HAP-1 (cell line): Measurements from ENCODE around the gene DCTD.

Experiments
- DNase-seq, 2 experiments: peaks; one replicate each; pipeline ENCODE4 v3.0.0-alpha.2; 2016 to 2020; ENCODE audit warnings: low spot score in 2 of 2
- H3K27me3 ChIP-seq: fragments of 250-450 bp; sonication (Bioruptor Pico); 2 replicates; pipeline ENCODE4 v1.5.1; 2020; ENCODE audit warnings: low read depth, mild to moderate bottlenecking, moderate library complexity
- H3K36me3 ChIP-seq: fragments of 250-450 bp; sonication (Bioruptor Pico); replicated peaks from 2 replicates; pipeline ENCODE4 v1.5.1; 2020; ENCODE audit warnings: mild to moderate bottlenecking
- H3K4me1 ChIP-seq: fragments of 250-450 bp; sonication (Bioruptor Pico); 2 replicates; pipeline ENCODE4 v1.5.1; 2020; ENCODE audit warnings: mild to moderate bottlenecking
- H3K4me3 ChIP-seq: fragments of 250-450 bp; sonication (Bioruptor Pico); 2 replicates; pipeline ENCODE4 v1.5.1; 2020; ENCODE audit warnings: mild to moderate bottlenecking, moderate library complexity
- H3K9me3 ChIP-seq: fragments of 250-450 bp; sonication (Bioruptor Pico); 2 replicates; pipeline ENCODE4 v1.5.1; 2020; ENCODE audit warnings: mild to moderate bottlenecking, moderate library complexity
- in situ Hi-C: fragments of 300-500 bp; cut with MboI; formaldehyde crosslinking; loops from 3 replicates; pipeline ENCODE4 v1.14.3; 2020; ENCODE audit warnings: low sequenced_read_pairs, inconsistent platforms, mixed read lengths

The DCTD gene

DNA sequence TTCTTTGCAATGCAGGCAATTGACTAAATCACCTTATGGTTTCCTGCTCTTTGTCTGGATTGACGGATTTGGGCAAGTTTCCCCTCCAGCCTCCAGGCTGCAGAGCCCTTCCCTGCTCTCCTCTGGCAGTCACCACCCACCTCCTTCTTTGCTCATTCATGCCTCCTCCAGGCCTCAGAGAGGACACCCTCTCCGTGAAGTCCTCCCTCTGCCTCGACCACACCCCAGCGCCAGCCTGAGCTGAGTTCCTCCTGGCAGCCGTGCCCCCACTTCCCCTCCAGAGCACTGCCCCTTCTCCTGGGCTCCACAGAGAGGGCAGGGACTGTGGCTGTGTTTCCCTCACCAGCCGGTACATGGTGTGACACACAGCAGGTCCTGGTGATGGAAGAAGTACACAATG is 53.7 kb downstream of the DCTD start:
- in situ Hi-C loops = no loop called here
- no peaks in the 10 kb centered on the region for H3K36me3 ChIP-seq
- H3K9me3 ChIP-seq = no peaks in the 10 kb centered on the region
- peaks cover 5% of the 10 kb centered on the region; the same call in 1 of the 2 replicates for H3K4me1 ChIP-seq
- no peak overlapping the region for H3K4me3 ChIP-seq
- H3K27me3 ChIP-seq = no peaks in the 10 kb centered on the region
- no peak for DNase-seq

DNA sequence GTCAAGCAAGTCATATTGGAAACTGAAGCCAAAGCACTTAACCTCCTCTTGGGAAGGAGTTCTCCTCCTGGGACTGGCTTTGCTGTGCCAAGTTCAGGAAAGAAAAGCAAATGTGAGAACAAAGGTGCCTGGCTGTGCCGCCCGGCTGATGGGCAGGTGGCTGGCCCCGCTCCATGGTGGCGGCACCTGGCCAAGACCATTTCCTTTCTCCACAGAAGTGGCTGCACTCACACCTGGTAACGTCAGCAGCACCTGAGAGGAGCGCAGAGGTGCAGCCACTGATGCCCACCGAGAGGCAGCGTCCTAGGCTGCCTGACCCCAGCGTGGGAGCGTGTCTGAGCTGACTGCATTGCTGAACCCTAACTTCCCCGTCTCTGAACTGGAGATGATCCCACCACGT is 54.3 kb downstream of the DCTD start:
- Histone ChIP-seq H3K27me3 (no peaks in the 10 kb centered on the region), H3K9me3 (no peaks in the 10 kb centered on the region), H3K4me1 (peaks cover 5% of the 10 kb centered on the region; the same call in 1 of the 2 replicates), H3K4me3 (no peak overlapping the region), H3K36me3 (no peaks in the 10 kb centered on the region)
- DNase-seq = no peak
- in situ Hi-C loops = no loop called here

DNA sequence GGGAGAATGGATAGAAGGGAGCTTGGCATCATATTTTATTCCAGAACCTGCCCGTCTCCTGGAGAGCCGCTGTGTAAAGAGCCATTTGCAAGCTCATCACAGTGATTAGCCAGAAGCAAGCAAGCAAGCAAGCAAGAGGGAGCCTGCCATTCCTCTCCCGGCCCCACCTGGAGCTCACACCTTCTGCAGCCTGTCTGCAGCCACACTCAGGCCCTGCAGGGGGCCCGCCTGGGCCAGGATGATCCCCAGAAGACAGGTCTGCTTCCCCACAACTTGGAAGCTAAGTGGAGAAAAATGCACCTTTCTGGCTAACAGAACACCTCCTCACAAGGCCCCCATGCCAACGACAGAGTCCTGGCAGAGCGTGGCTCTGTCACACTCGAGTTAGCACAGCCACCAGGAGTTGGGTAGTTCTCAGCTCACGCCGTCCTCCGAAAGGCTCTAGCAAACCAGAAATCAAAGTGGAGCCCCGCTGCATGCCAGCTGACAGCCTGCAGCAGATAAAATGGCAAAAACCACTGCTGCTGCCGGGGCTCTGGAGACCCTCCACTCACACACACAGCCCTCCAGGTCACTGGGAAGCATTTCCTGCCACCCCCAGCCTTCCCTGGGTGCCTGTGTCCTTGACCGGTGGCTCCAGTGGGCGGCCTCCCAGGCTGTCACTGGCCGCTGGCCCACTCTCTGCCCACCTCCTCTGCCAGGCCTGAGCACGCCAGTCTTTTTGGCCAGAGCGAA is 54.9 kb downstream of the DCTD start:
- in situ Hi-C loops = no loop called here

DNA sequence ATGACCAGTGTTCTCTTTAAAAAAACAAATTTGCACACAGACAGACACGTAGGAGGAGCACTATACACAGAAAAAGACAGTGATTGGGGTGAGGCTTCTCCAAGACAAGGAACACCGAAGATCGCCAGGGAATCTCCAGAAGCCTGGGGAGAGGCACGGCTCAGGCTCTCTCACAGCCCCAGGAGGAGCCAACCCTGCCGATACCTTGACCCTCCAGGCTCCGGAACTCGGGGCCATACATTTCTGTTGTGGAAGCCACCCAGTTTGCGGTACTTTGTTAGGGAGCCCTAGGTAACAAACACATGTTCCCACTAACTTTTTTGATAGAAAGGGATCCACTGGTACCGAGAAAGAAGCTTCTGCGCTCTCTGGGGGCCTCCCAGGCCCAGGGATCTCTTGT is 55.8 kb downstream of the DCTD start:
- no peaks in the 10 kb centered on the region for H3K27me3 ChIP-seq
- no peak for DNase-seq
- no peaks in the 10 kb centered on the region for H3K36me3 ChIP-seq
- H3K4me3 ChIP-seq = no peak overlapping the region
- H3K9me3 ChIP-seq = no peaks in the 10 kb centered on the region
- in situ Hi-C loops = no loop called here
- peaks cover 5% of the 10 kb centered on the region; the same call in 1 of the 2 replicates for H3K4me1 ChIP-seq

More for the DNA sequence above, 54.9 kb downstream of the DCTD start:
- DNase-seq = no peak
- peaks cover 5% of the 10 kb centered on the region; the same call in 1 of the 2 replicates for H3K4me1 ChIP-seq
- no peaks in the 10 kb centered on the region for H3K27me3 ChIP-seq
- no peak overlapping the region for H3K4me3 ChIP-seq
- no peaks in the 10 kb centered on the region for H3K36me3 ChIP-seq
- no peaks in the 10 kb centered on the region for H3K9me3 ChIP-seq

DNA sequence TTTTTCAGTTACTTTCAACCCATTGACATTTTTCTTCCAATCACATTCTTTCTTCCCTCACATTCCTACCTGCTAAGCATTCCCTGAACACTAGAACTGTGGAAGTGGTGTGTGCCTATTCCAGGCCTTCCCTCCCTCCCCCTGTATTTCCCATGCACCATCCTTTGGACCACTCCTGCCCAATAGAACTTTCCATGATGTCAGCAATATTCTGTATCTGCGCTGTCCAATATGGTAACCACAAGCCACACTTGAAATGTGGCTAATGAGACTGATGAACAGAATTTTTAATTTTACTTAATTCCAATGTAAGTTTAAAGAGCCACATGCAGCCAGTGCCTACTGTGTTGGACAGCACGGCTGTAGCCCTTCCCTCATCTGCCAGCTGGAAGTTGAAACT is 57.5 kb downstream of the DCTD start:
- no peak for DNase-seq
- Histone ChIP-seq H3K4me3 (no peak overlapping the region), H3K27me3 (no peaks in the 10 kb centered on the region), H3K9me3 (no peaks in the 10 kb centered on the region), H3K4me1 (no peaks in the 10 kb centered on the region), H3K36me3 (no peaks in the 10 kb centered on the region)
- in situ Hi-C loops = no loop called here

DNA sequence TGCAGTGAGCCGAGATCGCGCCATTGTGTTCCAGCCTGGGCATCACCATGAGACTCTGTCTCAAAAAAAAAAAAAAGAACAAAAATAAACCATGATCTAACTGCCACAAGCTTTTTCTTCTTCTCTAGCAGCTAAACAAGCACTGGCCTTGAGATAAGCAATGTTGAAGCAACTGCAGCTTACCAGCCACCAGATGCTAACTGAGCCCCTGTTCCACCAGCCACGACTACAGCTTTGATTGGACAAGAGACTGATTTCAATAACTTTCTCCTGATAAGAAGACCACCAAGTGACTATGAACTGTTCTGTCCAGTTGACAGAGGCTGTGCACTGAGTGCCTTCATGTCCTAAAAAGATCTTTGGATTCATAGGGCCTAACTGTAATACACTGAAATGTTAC is 58.5 kb downstream of the DCTD start:
- Histone ChIP-seq H3K36me3 (no peaks in the 10 kb centered on the region), H3K4me3 (no peak overlapping the region), H3K4me1 (peaks cover 8% of the 10 kb centered on the region), H3K9me3 (no peaks in the 10 kb centered on the region), H3K27me3 (no peaks in the 10 kb centered on the region)
- no peak for DNase-seq
- in situ Hi-C loops = no loop called here

DNA sequence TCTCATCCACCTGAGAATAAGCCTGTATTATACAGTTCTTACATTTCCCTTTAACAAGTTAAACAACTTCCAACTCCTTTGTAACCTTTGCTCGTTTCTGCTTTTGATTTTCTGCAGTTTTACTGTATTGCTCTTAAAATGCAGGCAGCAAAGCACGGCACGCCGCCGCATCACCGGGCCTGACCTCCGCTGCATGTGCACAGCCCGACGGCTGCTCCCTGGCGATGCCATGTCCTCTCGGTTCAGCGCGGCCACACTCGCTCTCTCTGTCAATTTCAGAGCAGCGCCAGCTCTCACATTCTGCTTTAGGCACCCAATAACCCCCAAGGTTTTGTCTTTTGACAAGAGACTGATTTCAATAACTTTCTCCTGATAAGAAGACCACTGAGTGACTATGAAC is 60.3 kb downstream of the DCTD start:
- peaks cover 12% of the 10 kb centered on the region for H3K4me1 ChIP-seq
- in situ Hi-C loops = no loop called here
- H3K4me3 ChIP-seq = no peak overlapping the region
- no peak for DNase-seq
- no peaks in the 10 kb centered on the region for H3K27me3 ChIP-seq
- H3K36me3 ChIP-seq = no peaks in the 10 kb centered on the region
- no peaks in the 10 kb centered on the region for H3K9me3 ChIP-seq

DNA sequence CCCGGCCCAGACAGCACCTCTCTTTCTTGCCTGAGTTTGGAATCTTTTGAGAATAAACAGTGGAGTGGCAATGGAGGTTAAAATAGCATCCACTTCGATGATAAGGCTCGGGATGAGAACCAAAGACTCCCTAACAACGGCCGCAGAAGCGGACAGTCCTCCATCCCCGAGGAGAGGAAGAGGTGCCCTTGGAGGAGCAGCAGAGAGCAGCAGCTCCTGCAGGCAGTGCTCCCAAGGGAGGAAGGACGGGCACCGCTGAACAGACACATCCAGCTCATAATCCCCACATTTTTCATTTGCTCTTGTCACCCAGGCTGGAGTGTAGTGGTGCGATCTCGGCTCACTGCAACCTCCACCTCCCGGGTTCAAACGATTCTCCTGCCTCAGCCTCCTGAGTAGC is 61.3 kb downstream of the DCTD start:
- Histone ChIP-seq H3K4me3 (no peak overlapping the region), H3K9me3 (no peaks in the 10 kb centered on the region), H3K4me1 (peaks cover 12% of the 10 kb centered on the region), H3K27me3 (no peaks in the 10 kb centered on the region), H3K36me3 (no peaks in the 10 kb centered on the region)
- in situ Hi-C loops = no loop called here
- no peak for DNase-seq

DNA sequence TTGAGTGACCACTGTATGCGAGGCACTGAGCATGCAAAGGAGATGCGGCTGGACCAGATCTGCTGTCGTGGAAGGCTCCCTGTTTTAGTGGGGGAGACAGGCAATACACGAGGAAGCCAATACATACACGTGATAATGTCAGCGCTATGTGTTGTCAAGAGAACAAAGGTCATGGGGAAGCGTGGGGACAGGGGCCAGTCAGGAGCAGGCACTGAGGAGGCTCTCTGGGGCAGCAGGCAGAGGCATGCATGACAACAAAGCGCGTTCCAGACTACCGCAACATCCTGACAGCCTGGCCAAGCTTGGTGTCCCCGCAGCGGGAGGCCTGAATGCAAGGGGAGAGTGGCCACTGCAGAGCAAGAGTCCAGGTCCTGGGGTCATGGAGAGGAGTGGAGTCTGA is 61.9 kb downstream of the DCTD start:
- Histone ChIP-seq H3K27me3 (no peaks in the 10 kb centered on the region), H3K4me1 (peaks cover 12% of the 10 kb centered on the region), H3K4me3 (no peak overlapping the region), H3K9me3 (no peaks in the 10 kb centered on the region), H3K36me3 (no peaks in the 10 kb centered on the region)
- in situ Hi-C loops = no loop called here
- DNase-seq = no peak

DNA sequence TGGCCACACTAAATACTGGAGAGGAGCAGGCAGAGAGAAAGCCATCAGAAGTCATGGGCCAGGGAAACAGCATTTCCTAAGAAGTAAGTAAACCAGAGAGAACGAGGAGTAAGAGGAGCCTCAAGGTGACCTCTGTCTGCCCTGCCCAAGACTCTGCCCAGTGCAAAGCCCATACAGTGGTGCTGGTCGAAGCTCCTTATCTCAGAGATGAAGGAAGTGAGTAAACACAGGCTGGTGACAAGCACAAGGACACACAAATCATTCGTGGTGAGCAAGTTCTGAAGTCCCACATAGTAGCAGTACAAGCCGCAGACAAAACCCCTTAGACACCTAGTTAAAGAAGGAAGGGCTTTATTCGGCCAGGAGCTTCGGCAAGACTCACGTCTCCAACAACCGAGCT is 62.7 kb downstream of the DCTD start:
- Histone ChIP-seq H3K4me3 (no peak overlapping the region), H3K27me3 (no peaks in the 10 kb centered on the region), H3K36me3 (no peaks in the 10 kb centered on the region), H3K4me1 (peaks cover 12% of the 10 kb centered on the region), H3K9me3 (no peaks in the 10 kb centered on the region)
- no peak for DNase-seq
- in situ Hi-C loops = no loop called here

DNA sequence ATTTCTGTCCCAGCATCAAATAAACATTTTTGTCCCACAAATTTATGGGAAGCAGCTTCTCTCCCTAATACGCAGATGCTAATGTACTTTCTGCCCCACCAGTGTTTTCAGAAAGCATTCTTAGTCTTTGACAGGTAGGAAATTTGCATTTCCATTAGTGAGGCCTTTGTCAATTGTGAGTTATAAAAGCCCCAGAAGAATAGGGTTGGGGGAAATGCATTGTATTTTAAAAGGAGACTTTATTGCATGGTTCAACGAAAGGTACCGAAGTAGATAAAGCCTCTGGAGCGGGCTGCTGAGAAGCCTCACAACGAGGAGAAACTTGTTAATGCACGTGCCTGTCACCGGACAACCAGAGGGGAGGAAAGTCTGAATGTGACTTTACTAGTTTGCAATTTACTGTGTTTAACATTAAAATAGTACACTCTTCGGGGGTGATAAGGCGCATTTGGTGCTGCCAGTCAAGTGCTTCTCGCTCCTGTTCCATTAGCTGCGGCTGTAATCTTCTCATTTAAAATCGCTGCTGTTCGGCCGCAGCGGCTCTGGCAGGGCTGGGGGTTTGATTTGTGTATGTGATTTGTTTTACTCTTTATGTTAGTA is 63.4 kb downstream of the DCTD start:
- DNase-seq = peak; percentile 76 to 95
- Histone ChIP-seq H3K4me1 (peaks cover 12% of the 10 kb centered on the region), H3K4me3 (no peak overlapping the region), H3K36me3 (no peaks in the 10 kb centered on the region), H3K9me3 (no peaks in the 10 kb centered on the region), H3K27me3 (no peaks in the 10 kb centered on the region)
- in situ Hi-C loops = no loop called here

DNA sequence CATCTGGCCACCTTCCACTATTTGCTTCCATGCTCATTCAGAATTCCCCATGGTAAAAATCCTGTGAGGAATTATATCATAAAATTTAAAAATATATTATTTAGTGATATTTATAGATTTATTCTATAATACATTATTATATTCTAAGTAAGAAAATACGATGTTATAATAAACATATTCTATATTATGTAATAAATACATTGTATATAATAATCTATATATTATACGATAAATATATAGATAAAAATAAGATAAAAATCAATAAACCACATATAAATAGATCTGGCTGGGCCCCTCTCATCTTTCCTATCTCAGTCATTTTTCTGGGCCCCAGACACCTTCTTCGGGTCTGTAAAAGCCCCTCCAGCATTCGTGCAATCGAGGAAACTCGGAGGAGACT is 68.5 kb downstream of the DCTD start:
- Histone ChIP-seq H3K9me3 (no peaks in the 10 kb centered on the region), H3K36me3 (no peaks in the 10 kb centered on the region), H3K4me3 (no peak overlapping the region), H3K27me3 (no peaks in the 10 kb centered on the region), H3K4me1 (peaks cover 4% of the 10 kb centered on the region)
- in situ Hi-C loops = no loop called here
- no peak for DNase-seq

DNA sequence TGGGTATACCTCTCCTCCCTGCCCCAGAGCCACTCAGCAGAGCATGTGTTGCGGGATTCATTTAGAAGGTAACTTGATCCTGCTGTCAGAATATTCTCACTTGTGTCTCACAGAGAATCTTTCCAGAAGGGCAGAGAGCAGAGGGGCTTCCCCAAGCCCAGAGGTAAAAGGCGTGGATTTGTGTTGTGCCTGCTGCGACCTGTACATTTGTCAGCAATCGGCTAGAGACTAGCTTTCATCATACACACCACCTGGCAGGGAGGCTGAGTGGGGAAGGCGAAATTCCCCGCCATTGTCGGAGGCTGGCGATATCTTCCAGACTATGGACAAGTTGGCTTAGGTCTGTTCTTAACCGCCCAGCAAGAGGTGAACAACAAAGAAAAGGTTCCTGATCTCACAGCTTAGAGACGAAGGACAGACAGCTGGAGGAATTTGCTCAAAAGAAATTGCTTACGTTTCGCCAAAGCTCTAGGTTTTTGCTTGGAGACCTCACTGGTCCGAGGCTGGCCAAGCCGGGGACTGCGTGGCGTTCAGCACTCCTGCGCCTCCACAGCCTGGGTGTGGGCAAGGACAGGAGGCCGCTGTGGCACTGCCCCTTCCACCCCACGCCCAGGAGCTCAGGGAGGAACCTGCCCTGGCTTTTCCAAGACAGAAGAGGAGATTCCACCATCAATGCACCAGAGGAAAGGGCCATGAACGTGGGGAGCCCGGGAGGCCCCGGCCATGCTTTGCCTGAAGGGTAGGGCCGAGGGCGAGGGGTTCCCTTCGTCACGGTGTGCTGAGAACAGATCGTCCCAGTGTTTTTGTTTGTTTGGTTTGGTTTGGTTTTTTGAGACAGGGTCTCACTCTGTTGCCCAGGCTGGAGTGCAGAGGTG is 69.4 kb downstream of the DCTD start:
- Histone ChIP-seq H3K9me3 (no peaks in the 10 kb centered on the region), H3K4me1 (no peaks in the 10 kb centered on the region), H3K27me3 (no peaks in the 10 kb centered on the region), H3K4me3 (no peak overlapping the region), H3K36me3 (no peaks in the 10 kb centered on the region)
- in situ Hi-C loops = no loop called here
- no peak for DNase-seq

DNA sequence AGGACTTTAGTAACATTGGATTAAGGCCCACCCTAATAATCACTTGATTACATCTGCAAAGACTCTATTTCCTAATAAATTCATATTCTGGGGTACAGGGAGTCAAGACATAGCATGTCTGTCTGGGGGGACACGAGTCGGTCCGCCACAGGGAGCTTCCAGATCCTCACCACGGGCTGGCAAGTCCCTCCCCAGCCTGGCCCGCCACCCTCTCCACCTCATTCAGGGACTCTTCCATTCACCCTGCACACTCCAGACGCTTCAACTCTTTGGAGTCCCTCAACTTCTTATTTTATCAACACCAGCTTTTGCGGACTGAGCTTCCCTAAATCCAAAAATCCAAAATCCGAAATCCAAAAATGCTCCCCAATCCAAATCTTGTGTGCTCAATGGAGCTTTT is 71.2 kb downstream of the DCTD start:
- Histone ChIP-seq H3K4me1 (no peaks in the 10 kb centered on the region), H3K27me3 (no peaks in the 10 kb centered on the region), H3K36me3 (no peaks in the 10 kb centered on the region), H3K9me3 (no peaks in the 10 kb centered on the region), H3K4me3 (no peak overlapping the region)
- DNase-seq = no peak
- in situ Hi-C loops = no loop called here
